Stomach (tissue), 9 donors: Measurements from ENCODE around the gene TIPARP. TPM values are rescaled to one million over a fixed set of nuclear protein-coding genes. Genes with fewer than 3 reads are reported as not detected.

ENCODE experiments used
- DNase-seq, 2 donors: peaks; one replicate each; pipeline versions ENCODE4 v3.0.0 to v3.0.0-alpha.2; 2013 to 2019
- H3K27ac ChIP-seq, 5 donors: fragments of 200-600 bp in 4 of 5; sonication (generic) in 4 of 5; one replicate each; pipeline ENCODE4 v1.5.1; 2013 to 2019; ENCODE audit warnings: mild to moderate bottlenecking in 1 of 5, moderate library complexity in 1 of 5
- H3K27me3 ChIP-seq, 3 donors: fragments of 200-600 bp; sonication (generic); one replicate each; pipeline ENCODE4 v1.5.1; 2017 to 2019; ENCODE audit warnings: mixed run types in 1 of 3
- H3K36me3 ChIP-seq, 4 donors: fragments of 200-600 bp; sonication (generic); 1 replicate in 3 of 4; 2 replicates in 1 of 4; pipeline ENCODE4 v1.5.1; 2016 to 2019
- H3K4me1 ChIP-seq, 4 donors: fragments of 200-600 bp; sonication (generic); one replicate each; pipeline ENCODE4 v1.5.1; 2016 to 2019
- H3K4me3 ChIP-seq, 4 donors: fragments of 200-600 bp; sonication (generic) in 3 of 4; one replicate each; pipeline ENCODE4 v1.5.1; 2016 to 2019; ENCODE audit warnings: mild to moderate bottlenecking in 1 of 4
- H3K9me3 ChIP-seq, 4 donors: fragments of 200-600 bp; sonication (generic); one replicate each; pipeline ENCODE4 v1.5.1; 2016 to 2019
- CTCF ChIP-seq, 7 experiments: fragments of 450-650 bp in 4 of 7; fragments of 200-600 bp in 3 of 7; sonication (generic) in 3 of 7; IDR thresholded peaks; one replicate each; pipeline ENCODE4 v1.5.1; 2016 to 2019; ENCODE audit warnings: antibody characterized with exemption in 7 of 7, control low read depth in 2 of 7, mild to moderate bottlenecking in 1 of 7
- EP300 ChIP-seq: sonication (generic); formaldehyde crosslinking; IDR thresholded peaks from one replicate; pipeline ENCODE4 v1.6.1; 2017; ENCODE audit warnings: antibody characterized with exemption
- POLR2A ChIP-seq, 4 donors: fragments of 450-650 bp; IDR thresholded peaks; one replicate each; pipeline ENCODE4 v1.6.1; 2016; ENCODE audit warnings: antibody characterized with exemption in 4 of 4, control low read depth in 2 of 4, mild to moderate bottlenecking in 1 of 4, moderate library complexity in 1 of 4
- POLR2AphosphoS5 ChIP-seq, 3 donors: sonication (generic); formaldehyde crosslinking; IDR thresholded peaks; one replicate each; pipeline ENCODE4 v1.6.1; 2016; ENCODE audit warnings: antibody characterized with exemption in 3 of 3
- WGBS, 5 donors: extraction: QIAGEN DNeasy Blood & Tissue Kit in 3 of 5; methylation state at CpG; one replicate each; pipeline versions ENCODE4 v1.1.5 to v1.1.7; 2013 to 2018; 5-methylcytosine and 5-hydroxymethylcytosine counted together
- intact Hi-C: fragments of 100-400 bp; cut with DNase I; formaldehyde crosslinking; loops from one replicate; pipeline ENCODE4 v1.15.1; 2023; ENCODE audit warnings: low total_unique reads
- polyA plus RNA-seq, 3 donors: library from polyadenylated mRNA; stranded (reverse); fragments of 200-250 nt; gene quantifications; one replicate each; pipeline ENCODE4 v1.2.3, GENCODE V29; 2013
- total RNA-seq, 5 donors: library from RNA; depleted of rRNA; stranded (reverse); fragments of >200 nt; gene quantifications; one replicate each; pipeline versions ENCODE4 v1.1.0 to v1.2.3, GENCODE V29; 2014 to 2016
- donor health status: healthy with polysubstance abuse.
- donor health status: Bipolar disorder and iron deficiency.
- donor health status: healthy.

Gene TIPARP
- total and polyA plus RNA-seq, 8 donors, result 7.2 to 73.4 (median 22.5) TPM

- Histone ChIP-seq H3K27ac (no peak overlapping the region), H3K4me1 (peaks cover 0 to 11% (median 8%) of the 10 kb centered on the region in 4 donors), H3K4me3 (no peak overlapping the region), H3K9me3 (no peaks in the 10 kb centered on the region), H3K27me3 (no peaks in the 10 kb centered on the region), H3K36me3 (no peaks in the 10 kb centered on the region)
- intact Hi-C loops, result no loop called here
- TF ChIP-seq POLR2A (IDR thresholded peaks at IDR 0.05) (no peak), CTCF (IDR thresholded peaks at IDR 0.05) (no peak), EP300 (no peak), POLR2AphosphoS5 (IDR thresholded peaks at IDR 0.05) (no peak)
- 58 to 81% (median 79%) methylated on average over 4 of the region's 4 CpGs for WGBS, 5 donors
- peak in 1 of 2 donors; percentile 54 for DNase-seq
Measured at GRCh38 chr3:156633335-156633734, 41.1 kb upstream of the TIPARP start.

- H3K27me3 ChIP-seq, result no peaks in the 10 kb centered on the region
- no peak overlapping the region for H3K27ac ChIP-seq
- no peaks in the 10 kb centered on the region for H3K36me3 ChIP-seq
- intact Hi-C loops, result no loop called here
- TF ChIP-seq CTCF (IDR thresholded peaks at IDR 0.05) (no peak), POLR2AphosphoS5 (IDR thresholded peaks at IDR 0.05) (no peak), EP300 (no peak), POLR2A (IDR thresholded peaks at IDR 0.05) (no peak)
- no peak overlapping the region for H3K4me3 ChIP-seq
- peaks cover 0 to under 1% (median 0%) of the 10 kb centered on the region in 4 donors for H3K4me1 ChIP-seq
- no peak for DNase-seq
- H3K9me3 ChIP-seq, result no peaks in the 10 kb centered on the region
- 75 to 93% (median 85%) methylated on average over 3 of the region's 3 CpGs for WGBS, 5 donors
Measured at GRCh38 chr3:156635034-156635433, 39.4 kb upstream of the TIPARP start.

- Histone ChIP-seq H3K36me3 (no peaks in the 10 kb centered on the region), H3K27ac (no peak overlapping the region), H3K27me3 (no peaks in the 10 kb centered on the region), H3K9me3 (no peaks in the 10 kb centered on the region), H3K4me3 (no peak overlapping the region), H3K4me1 (no peaks in the 10 kb centered on the region)
- DNase-seq, result no peak
- TF ChIP-seq CTCF (IDR thresholded peaks at IDR 0.05) (no peak), EP300 (no peak), POLR2A (IDR thresholded peaks at IDR 0.05) (no peak), POLR2AphosphoS5 (IDR thresholded peaks at IDR 0.05) (no peak)
- 41 to 53% (median 46%) methylated on average over 3 of the region's 3 CpGs for WGBS, 5 donors
- intact Hi-C loops, result no loop called here
Measured at GRCh38 chr3:156635973-156636372, 38.4 kb upstream of the TIPARP start.

GRCh38 chr3:156637480-156638022 lies 36.8 kb upstream of the TIPARP start:
- WGBS, 5 donors, result 39 to 41% (median 40%) methylated on average over 3 of the region's 3 CpGs

More at GRCh38 chr3:156637480-156638022, 36.8 kb upstream of the TIPARP start:
- no peaks in the 10 kb centered on the region for H3K4me1 ChIP-seq
- no peak overlapping the region for H3K27ac ChIP-seq
- intact Hi-C loops, result no loop called here
- TF ChIP-seq POLR2AphosphoS5 (IDR thresholded peaks at IDR 0.05) (no peak), EP300 (no peak), POLR2A (IDR thresholded peaks at IDR 0.05) (no peak), CTCF (IDR thresholded peaks at IDR 0.05) (no peak)
- no peaks in the 10 kb centered on the region for H3K36me3 ChIP-seq
- DNase-seq, result peak in 1 of 2 donors; percentile 28
- no peaks in the 10 kb centered on the region for H3K9me3 ChIP-seq
- no peaks in the 10 kb centered on the region for H3K27me3 ChIP-seq
- no peak overlapping the region for H3K4me3 ChIP-seq
